Measurements from ENCODE around the gene ABCC1.
"Not testable (repeated sequence)": the region's sequence is repeated elsewhere in the genome, so short reads cannot be mapped to it uniquely, and the experiment has no call there.

ABCC1 gene

DNA sequence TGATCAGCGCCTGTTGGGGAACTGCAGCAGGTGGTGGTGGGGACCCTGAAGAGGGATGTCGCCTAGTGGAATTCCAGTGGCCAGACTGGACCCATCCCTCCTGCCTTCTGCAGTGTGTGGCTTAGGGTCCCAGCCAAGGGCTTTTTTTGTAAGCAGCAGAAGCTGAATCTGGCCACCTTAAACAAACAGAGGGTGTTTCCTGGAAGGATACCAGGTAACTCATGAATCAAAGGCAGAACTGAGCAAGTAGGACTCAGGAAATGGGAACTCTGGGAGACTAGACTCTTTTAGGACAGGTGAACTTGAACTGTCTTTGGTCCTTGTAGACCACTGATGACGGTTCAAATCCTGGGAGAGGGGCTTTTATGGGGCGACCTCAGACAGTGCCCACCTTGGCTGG lies 149.9 kb downstream of the ABCC1 start:
- H3K4me3 ChIP-seq (ENCODE audit: low read depth, low read length), result no peak overlapping the region
- DNase-seq (ENCODE audit: low read depth), result no peak
- no peak for TF ChIP-seq CTCF (conservative IDR thresholded peaks at IDR 0.05; ENCODE audit: low read depth, low read length)

- DNase-seq (ENCODE audit: low read depth), result no peak
- H3K4me3 ChIP-seq (ENCODE audit: low read depth, low read length), result no peak overlapping the region
- no peak for TF ChIP-seq CTCF (conservative IDR thresholded peaks at IDR 0.05; ENCODE audit: low read depth, low read length)
These were observed 151.2 kb downstream of the ABCC1 start for GRCh38 chr16:16100631-16101030.

DNA sequence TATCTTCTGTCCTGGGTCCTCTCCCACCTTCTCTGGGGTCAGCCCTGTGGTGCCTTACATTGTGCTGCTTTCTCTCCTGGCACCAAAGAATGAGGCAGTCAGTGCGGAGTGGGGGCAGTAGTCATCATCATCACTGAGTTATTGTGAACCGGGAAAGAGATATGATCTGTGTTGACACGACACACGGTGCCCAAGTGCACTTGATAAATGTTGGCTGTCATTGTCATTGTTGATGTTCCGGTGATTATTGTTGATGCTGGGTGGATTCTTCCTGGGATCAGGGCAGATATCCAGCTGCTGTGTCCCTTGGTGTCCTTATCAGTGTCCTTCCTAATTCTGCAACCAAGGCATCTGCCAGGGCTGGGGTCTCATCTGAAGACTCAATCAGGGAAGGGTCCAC lies 152.2 kb downstream of the ABCC1 start:
- TF ChIP-seq CTCF (conservative IDR thresholded peaks at IDR 0.05; ENCODE audit: low read depth, low read length), result no peak
- DNase-seq (ENCODE audit: low read depth), result no peak
- no peak overlapping the region for H3K4me3 ChIP-seq (ENCODE audit: low read depth, low read length)

GRCh38 chr16:16102738-16103137 lies 153.3 kb downstream of the ABCC1 start:
- no peak overlapping the region for H3K4me3 ChIP-seq (ENCODE audit: low read depth, low read length)
- no peak for TF ChIP-seq CTCF (conservative IDR thresholded peaks at IDR 0.05; ENCODE audit: low read depth, low read length)
- no peak for DNase-seq (ENCODE audit: low read depth)

- not testable (repeated sequence) for DNase-seq (ENCODE audit: low read depth); H3K4me3 ChIP-seq (ENCODE audit: low read depth, low read length)
These were observed 154.9 kb downstream of the ABCC1 start for GRCh38 chr16:16104132-16104803.

GRCh38 chr16:16104804-16105141 lies 155.4 kb downstream of the ABCC1 start:
- not testable (repeated sequence) for H3K4me3 ChIP-seq (ENCODE audit: low read depth, low read length); DNase-seq (ENCODE audit: low read depth)

DNA sequence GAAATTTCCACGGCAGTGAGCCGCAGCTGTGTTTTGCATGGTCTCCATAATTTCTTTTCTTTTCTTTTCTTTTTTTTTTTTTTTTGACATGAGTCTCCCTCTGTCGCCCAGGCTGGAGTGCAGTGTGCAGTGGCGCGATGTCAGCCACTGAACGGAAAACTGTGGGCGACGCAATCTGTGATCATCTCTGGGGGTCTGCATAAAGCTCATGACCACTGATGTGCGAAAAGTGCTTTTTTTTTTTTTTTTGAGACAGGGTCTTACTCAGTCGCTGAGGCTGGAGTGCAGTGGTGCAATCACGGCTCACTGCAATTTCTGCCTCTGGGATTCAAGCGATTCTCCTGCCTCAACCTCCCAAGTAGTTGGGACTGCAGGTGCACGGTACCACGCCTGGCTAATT lies 156.2 kb downstream of the ABCC1 start:
- H3K4me3 ChIP-seq (ENCODE audit: low read depth, low read length), result no peak overlapping the region
- TF ChIP-seq CTCF (conservative IDR thresholded peaks at IDR 0.05; ENCODE audit: low read depth, low read length), result no peak
- no peak for DNase-seq (ENCODE audit: low read depth)

GRCh38 chr16:16106466-16106865 lies 157.1 kb downstream of the ABCC1 start:
- no peak overlapping the region for H3K4me3 ChIP-seq (ENCODE audit: low read depth, low read length)
- TF ChIP-seq CTCF (conservative IDR thresholded peaks at IDR 0.05; ENCODE audit: low read depth, low read length), result no peak
- DNase-seq (ENCODE audit: low read depth), result no peak

Data from choroid plexus epithelial cell (primary cell).